22Rv1 (cell line): Measurements from ENCODE around the gene SMIM23.

Experiments
- H3K27ac ChIP-seq: fragments of 450-650 bp; 2 replicates; pipeline ENCODE4 v1.5.1; 2017
- ZFX ChIP-seq: fragments of 450-650 bp; IDR thresholded peaks from 2 replicates; pipeline ENCODE4 v1.6.1; 2017; ENCODE audit warnings: antibody characterized with exemption, borderline replicate concordance
- TF ChIP-seq, protein P1 (sequence below): fragments of 450-650 bp; IDR thresholded peaks from 2 replicates; pipeline ENCODE4 v1.5.1; 2017; ENCODE audit warnings: mild to moderate bottlenecking

The SMIM23 gene

DNA sequence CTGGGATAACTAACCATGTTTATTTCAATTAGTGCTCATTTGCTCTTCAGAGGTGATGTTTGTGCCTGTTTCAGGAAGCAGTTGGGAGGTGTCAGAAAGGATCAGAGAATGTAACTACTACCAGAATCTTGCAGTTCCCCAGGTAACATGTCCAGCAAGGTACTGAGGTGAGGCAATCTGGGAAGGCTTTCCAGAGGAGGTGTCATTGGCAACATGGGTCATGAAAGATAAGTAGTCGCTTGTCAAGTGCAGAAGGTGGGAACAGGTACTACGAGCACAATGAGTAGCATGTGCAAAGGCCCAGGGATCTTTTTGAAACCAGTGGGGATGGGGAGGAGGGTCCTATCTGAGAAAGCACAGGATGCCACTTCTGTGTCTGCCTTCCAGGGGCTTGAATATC is 4.8 kb downstream of the SMIM23 start:
- TF ChIP-seq ZFX: no peak
- TF ChIP-seq, protein P1, sequence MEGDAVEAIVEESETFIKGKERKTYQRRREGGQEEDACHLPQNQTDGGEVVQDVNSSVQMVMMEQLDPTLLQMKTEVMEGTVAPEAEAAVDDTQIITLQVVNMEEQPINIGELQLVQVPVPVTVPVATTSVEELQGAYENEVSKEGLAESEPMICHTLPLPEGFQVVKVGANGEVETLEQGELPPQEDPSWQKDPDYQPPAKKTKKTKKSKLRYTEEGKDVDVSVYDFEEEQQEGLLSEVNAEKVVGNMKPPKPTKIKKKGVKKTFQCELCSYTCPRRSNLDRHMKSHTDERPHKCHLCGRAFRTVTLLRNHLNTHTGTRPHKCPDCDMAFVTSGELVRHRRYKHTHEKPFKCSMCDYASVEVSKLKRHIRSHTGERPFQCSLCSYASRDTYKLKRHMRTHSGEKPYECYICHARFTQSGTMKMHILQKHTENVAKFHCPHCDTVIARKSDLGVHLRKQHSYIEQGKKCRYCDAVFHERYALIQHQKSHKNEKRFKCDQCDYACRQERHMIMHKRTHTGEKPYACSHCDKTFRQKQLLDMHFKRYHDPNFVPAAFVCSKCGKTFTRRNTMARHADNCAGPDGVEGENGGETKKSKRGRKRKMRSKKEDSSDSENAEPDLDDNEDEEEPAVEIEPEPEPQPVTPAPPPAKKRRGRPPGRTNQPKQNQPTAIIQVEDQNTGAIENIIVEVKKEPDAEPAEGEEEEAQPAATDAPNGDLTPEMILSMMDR: no peak
- no peak overlapping the region for H3K27ac ChIP-seq

DNA sequence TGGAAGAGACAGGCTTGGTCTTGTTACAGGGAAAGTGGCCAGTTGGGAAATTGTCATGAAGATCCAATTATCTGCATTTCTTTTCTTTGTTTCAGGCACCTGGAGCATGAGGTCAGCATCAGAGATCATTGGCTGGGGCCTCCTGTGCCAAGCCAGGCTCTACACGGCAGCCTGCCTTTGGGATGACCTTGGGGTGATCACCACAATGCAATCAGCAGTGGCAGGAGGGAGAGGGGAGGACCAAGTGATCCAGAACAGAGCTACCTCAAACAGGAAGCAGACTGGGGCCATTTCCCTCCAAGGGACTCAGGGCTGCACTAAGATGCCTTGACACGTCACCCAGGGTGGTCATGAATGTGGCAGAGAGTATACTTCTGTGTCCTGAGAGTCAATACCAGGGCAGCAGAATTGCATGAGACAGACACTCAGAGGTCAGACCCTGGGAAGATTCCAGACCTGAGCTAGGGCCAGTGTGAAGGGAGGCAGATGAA is 8.9 kb downstream of the SMIM23 start:
- TF ChIP-seq, protein P1: no peak
- TF ChIP-seq ZFX: no peak
- no peak overlapping the region for H3K27ac ChIP-seq

DNA sequence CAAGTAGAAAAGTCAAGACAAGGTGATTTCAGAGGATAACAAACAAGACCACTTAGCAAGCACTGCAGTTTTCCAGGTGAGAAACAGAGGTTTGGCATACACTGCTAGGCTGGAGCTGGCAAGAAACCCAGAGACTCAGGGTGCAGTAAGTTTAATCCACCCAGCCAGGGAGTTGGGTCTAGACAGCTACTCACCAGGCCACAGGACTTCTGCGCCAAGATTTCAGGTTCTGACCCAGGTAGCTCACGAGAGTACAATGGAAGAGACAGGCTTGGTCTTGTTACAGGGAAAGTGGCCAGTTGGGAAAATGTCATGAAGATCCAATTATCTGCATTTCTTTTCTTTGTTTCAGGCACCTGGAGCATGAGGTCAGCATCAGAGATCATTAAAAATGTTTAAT is 9.8 kb downstream of the SMIM23 start:
- TF ChIP-seq ZFX: no peak
- TF ChIP-seq, protein P1: no peak
- H3K27ac ChIP-seq: no peak overlapping the region

DNA sequence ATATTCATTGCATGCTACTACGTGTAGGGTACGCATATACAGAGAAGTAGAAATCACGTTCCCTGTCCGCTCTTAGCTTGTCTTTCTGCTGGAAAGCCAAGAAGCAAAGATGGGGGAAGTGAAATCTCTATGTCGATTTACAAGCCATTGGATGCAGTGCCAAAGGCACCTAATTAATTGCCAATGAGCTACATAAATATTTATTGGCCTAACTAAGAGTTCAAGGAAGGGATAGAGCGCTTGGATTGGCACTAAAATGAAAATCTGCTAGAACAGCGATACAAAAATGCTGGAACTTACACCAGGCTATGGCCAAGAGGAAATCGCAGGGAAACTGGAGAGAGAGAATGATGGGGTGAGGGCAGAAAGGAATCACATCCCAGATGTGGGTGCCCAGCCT is 10.8 kb downstream of the SMIM23 start:
- H3K27ac ChIP-seq: no peak overlapping the region
- TF ChIP-seq, protein P1: no peak
- no peak for TF ChIP-seq ZFX

DNA sequence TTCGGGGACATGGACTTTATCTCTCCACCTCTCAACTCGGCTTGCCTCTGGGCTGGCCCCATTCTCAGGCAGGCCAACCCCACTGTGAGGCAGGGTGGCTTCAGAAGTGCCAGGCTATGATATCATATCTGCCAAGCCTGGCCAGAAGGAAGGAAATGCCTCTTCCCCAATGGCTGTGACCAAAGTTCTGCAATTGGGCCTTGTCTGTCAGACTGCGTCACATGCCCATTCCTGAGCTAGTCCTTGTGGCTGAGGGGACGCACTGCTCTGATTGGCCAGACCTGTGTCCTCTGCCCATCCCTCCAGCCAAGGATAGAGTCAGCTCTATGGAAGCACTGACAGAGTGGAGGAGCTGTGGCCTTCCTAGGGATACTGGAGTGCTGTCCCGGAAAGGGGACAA is 11.9 kb downstream of the SMIM23 start:
- H3K27ac ChIP-seq: no peak overlapping the region
- no peak for TF ChIP-seq ZFX
- TF ChIP-seq, protein P1: no peak

DNA sequence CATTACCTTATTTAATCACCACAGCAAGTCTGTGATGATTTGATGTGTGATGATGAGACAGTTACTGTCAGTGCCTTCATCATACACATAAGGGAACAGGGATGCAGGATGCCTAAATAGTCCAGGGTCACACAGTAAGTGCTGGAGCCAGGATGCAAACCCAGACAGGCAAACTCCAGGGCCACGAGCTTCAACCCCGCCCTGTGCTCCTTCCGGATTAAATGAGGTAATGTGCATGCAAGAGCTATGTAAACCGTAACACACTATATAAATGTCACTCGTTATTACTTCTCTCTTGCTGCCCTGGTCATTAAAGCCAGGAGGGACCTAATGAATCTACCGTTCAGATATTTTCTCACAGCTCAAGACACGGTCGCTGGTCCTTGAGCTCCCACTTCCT is 12.8 kb downstream of the SMIM23 start:
- H3K27ac ChIP-seq: no peak overlapping the region
- no peak for TF ChIP-seq ZFX
- TF ChIP-seq, protein P1: no peak

DNA sequence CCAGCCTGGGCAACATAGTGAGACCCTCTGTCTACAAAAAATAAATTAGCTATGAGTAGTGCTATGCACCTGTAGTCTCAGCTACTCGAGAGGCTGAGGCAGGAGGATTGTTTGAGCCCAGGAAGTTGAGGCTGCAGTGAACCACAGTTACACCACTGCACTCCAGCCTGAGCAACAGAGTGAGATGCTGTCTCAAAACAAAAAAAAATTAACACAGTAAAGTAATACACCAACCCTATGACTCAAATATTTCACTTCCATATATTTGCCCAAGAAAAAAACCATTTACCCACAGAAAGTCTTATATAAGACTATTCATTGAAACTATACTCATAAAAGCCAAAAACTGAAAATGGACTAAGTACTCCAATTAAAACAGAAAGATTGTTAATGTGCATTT is 16.2 kb downstream of the SMIM23 start:
- H3K27ac ChIP-seq: no peak overlapping the region
- no peak for TF ChIP-seq ZFX
- TF ChIP-seq, protein P1: no peak
